ENCODE measurements around the gene NALCN. TPM values are rescaled to one million over a fixed set of nuclear protein-coding genes. Genes with fewer than 3 reads are reported as not detected.

NALCN gene
- total RNA-seq, 2 donors from 2014 or later: 3.2 TPM; not detected in 1

GRCh38 chr13:101417043-101417406 lies 717 bp upstream of the NALCN start:
- Histone ChIP-seq H3K4me1 (replicated peaks) (no peaks in the 10 kb centered on the region), H3K27ac (no peak overlapping the region), H3K4me3 (no peak overlapping the region), H3K27me3 (replicated peaks; ENCODE audit: insufficient read depth) (peaks cover 7% of the 10 kb centered on the region), H3K9me3 (no peaks in the 10 kb centered on the region), H3K36me3 (no peaks in the 10 kb centered on the region)
- TF ChIP-seq POLR2AphosphoS5 (IDR thresholded peaks at IDR 0.05): no peak
- intact Hi-C loops (cut with DNase I): no loop called here
- no peak for DNase-seq (ENCODE audit: low spot score)
- WGBS: 17% methylated on average over 3 of the region's 3 CpGs

DNA sequence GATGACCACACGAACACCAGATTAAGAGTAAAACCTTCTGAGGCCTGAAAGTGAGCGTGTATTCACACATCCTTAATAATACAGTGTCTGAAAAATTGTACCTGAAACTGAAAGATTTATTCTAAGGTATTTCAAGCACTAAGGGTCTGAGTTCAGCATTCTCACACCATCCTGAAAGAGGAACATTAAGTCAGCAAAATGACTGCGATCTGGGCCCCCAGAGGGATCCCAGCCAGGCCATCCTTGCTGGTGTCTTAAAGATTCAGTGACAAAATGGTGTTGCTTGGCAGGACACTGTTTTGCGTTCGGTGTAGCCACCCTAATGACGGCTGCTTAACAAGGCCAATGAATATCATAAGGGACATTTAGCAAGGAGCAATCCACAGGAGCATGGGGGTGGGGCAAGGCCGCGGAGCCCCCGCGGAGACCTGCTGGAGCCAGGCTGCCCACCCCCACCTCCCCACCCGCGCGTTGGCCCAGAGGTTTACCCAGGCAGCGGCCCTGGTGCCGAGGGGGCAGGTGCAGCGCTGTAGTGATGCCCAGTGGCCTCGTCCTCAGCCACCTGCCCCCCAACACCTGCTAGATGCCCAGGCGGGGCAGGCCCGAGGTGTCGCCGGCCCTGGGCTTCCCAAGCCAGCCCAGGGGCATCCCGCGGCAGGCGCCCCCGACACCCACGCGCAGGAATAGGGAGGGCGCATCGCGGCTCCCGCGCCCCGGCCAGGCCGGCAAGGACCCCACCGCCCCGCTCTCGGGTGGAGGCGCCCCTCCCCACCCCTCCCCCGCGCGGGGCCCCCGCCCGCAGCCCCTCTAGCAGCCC lies 742 bp downstream of the NALCN start:
- no peaks in the 10 kb centered on the region for H3K4me1 ChIP-seq (replicated peaks)
- H3K4me3 ChIP-seq: peak overlapping the region; percentile 21 to 33
- no peaks in the 10 kb centered on the region for H3K9me3 ChIP-seq
- WGBS: 15% methylated on average over 43 of the region's 43 CpGs
- no peaks in the 10 kb centered on the region for H3K36me3 ChIP-seq
- DNase-seq (ENCODE audit: low spot score): no peak
- no peak for TF ChIP-seq POLR2A (IDR thresholded peaks at IDR 0.05)
- TF ChIP-seq POLR2AphosphoS5 (IDR thresholded peaks at IDR 0.05): no peak
- TF ChIP-seq CTCF (IDR thresholded peaks at IDR 0.05): no peak
- H3K27ac ChIP-seq: no peak overlapping the region
- peaks cover 7% of the 10 kb centered on the region for H3K27me3 ChIP-seq (replicated peaks; ENCODE audit: insufficient read depth)
- intact Hi-C loops (cut with DNase I): no loop called here

DNA sequence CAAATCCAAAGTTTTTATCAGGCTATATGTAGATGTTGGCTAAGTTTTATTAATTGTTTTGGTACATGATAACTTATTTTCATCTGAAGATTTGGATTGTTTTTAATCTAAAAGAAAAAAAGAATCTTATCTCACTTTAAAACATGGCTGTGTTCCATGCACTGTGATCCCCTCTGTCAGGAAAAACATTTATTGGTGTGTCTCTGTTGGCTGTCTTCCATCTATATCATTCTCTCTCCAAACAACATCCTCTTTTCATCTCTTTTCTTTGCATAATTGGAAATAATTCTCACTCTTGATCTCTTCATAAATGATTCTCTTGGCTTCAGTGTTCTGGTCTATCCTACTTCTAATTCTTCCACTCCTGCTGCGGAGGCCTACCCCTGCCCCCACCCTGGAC lies 4.2 kb downstream of the NALCN start:
- H3K4me3 ChIP-seq: no peak overlapping the region
- TF ChIP-seq POLR2A (IDR thresholded peaks at IDR 0.05) (no peak), POLR2AphosphoS5 (IDR thresholded peaks at IDR 0.05) (no peak), CTCF (IDR thresholded peaks at IDR 0.05) (no peak)
- H3K36me3 ChIP-seq: no peaks in the 10 kb centered on the region
- H3K4me1 ChIP-seq (replicated peaks): no peaks in the 10 kb centered on the region
- no peak overlapping the region for H3K27ac ChIP-seq
- no peak for DNase-seq (ENCODE audit: low spot score)
- intact Hi-C loops (cut with DNase I): no loop called here
- no peaks in the 10 kb centered on the region for H3K9me3 ChIP-seq
- H3K27me3 ChIP-seq (replicated peaks; ENCODE audit: insufficient read depth): peaks cover 7% of the 10 kb centered on the region
- 67% methylated on average over 1 of the region's 1 CpG for WGBS

GRCh38 chr13:101408992-101409656 lies 7.2 kb downstream of the NALCN start:
- Histone ChIP-seq H3K4me3 (no peak overlapping the region), H3K36me3 (no peaks in the 10 kb centered on the region), H3K9me3 (no peaks in the 10 kb centered on the region), H3K4me1 (replicated peaks) (no peaks in the 10 kb centered on the region), H3K27ac (no peak overlapping the region), H3K27me3 (replicated peaks; ENCODE audit: insufficient read depth) (no peaks in the 10 kb centered on the region)
- TF ChIP-seq POLR2AphosphoS5 (IDR thresholded peaks at IDR 0.05) (no peak), POLR2A (IDR thresholded peaks at IDR 0.05) (no peak), CTCF (IDR thresholded peaks at IDR 0.05) (no peak)
- intact Hi-C loops (cut with DNase I): no loop called here
- 31% methylated on average over 6 of the region's 6 CpGs for WGBS
- DNase-seq (ENCODE audit: low spot score): no peak

GRCh38 chr13:101408154-101408553 lies 8.2 kb downstream of the NALCN start:
- DNase-seq (ENCODE audit: low spot score): no peak
- no peaks in the 10 kb centered on the region for H3K27me3 ChIP-seq (replicated peaks; ENCODE audit: insufficient read depth)
- no peaks in the 10 kb centered on the region for H3K4me1 ChIP-seq (replicated peaks)
- no peak overlapping the region for H3K4me3 ChIP-seq
- WGBS: 59% methylated on average over 9 of the region's 9 CpGs
- H3K36me3 ChIP-seq: no peaks in the 10 kb centered on the region
- no peak for TF ChIP-seq POLR2A (IDR thresholded peaks at IDR 0.05)
- no peak for TF ChIP-seq POLR2AphosphoS5 (IDR thresholded peaks at IDR 0.05)
- TF ChIP-seq CTCF (IDR thresholded peaks at IDR 0.05): no peak
- intact Hi-C loops (cut with DNase I): no loop called here
- no peak overlapping the region for H3K27ac ChIP-seq
- no peaks in the 10 kb centered on the region for H3K9me3 ChIP-seq

All from prostate gland (tissue), 2 donors.